Esophagus muscularis mucosa (tissue), 4 donors: ENCODE measurements around the gene EIF4G3.

Experiments used
- EP300 ChIP-seq: sonication (generic); formaldehyde crosslinking; IDR thresholded peaks from one replicate; pipeline ENCODE4 v1.6.1; 2017; ENCODE audit warnings: antibody characterized with exemption
- POLR2A ChIP-seq: fragments of 450-650 bp; IDR thresholded peaks from one replicate; pipeline ENCODE4 v1.6.1; 2017; ENCODE audit warnings: antibody characterized with exemption, moderate library complexity, mild to moderate bottlenecking, low read depth
- POLR2AphosphoS5 ChIP-seq, 2 donors: sonication (generic); formaldehyde crosslinking; IDR thresholded peaks; one replicate each; pipeline ENCODE4 v1.6.1; 2017; ENCODE audit warnings: antibody characterized with exemption in 2 of 2
- TF ChIP-seq, protein P1 (sequence below), 3 experiments: fragments of 200-600 bp in 2 of 3; fragments of 450-650 bp in 1 of 3; sonication (generic) in 2 of 3; IDR thresholded peaks; one replicate each; pipeline ENCODE4 v1.5.1; 2017 to 2019; ENCODE audit warnings: antibody characterized with exemption in 3 of 3, mild to moderate bottlenecking in 2 of 3, moderate library complexity in 1 of 3

DNA sequence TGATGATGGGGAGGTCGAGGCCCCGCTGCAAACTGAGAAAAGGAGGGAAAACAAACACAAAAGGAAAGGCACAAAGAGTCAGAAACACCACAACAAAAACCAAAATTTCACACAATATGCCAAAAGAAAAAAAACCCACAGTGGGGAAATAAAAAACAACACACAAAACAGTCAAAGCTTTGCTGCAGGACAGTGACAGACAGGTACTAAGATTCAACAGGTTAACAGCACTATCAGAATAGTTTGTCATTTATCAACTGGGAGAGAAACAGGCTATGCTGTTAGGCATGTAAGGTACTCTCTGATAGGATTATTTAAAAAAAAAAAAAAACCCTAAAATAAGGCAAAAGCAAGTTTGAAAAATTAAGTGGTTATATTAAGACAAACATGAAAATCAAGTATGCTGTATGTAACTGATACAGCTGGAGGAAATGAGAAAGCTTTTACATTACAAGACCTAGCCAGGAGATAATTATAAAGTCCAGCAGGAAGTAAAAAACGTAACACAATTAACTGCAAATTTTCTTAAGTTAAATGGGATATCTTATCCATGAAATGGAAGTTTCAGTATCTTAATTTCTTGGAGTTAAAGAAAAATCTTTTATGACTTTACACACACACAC is 179.0 kb downstream of the EIF4G3 start:
- TF ChIP-seq, protein P1, sequence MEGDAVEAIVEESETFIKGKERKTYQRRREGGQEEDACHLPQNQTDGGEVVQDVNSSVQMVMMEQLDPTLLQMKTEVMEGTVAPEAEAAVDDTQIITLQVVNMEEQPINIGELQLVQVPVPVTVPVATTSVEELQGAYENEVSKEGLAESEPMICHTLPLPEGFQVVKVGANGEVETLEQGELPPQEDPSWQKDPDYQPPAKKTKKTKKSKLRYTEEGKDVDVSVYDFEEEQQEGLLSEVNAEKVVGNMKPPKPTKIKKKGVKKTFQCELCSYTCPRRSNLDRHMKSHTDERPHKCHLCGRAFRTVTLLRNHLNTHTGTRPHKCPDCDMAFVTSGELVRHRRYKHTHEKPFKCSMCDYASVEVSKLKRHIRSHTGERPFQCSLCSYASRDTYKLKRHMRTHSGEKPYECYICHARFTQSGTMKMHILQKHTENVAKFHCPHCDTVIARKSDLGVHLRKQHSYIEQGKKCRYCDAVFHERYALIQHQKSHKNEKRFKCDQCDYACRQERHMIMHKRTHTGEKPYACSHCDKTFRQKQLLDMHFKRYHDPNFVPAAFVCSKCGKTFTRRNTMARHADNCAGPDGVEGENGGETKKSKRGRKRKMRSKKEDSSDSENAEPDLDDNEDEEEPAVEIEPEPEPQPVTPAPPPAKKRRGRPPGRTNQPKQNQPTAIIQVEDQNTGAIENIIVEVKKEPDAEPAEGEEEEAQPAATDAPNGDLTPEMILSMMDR (IDR thresholded peaks at IDR 0.05): no peak
- TF ChIP-seq POLR2A: no peak
- no peak for TF ChIP-seq POLR2AphosphoS5 (IDR thresholded peaks at IDR 0.05)
- TF ChIP-seq EP300: no peak
